CD4-positive, alpha-beta T cell (primary cell): ENCODE data around the gene TNXB. TPM values are rescaled to one million over a fixed set of nuclear protein-coding genes. Genes with fewer than 3 reads are reported as not detected.

ENCODE experiments used
- ATAC-seq: fragments of 200-7000 bp; cut with Tn5 transposase; one replicate; pipeline ENCODE4 v1.10.0; 2022; ENCODE audit warnings: mild to moderate bottlenecking; ENCODE audit not compliant: poor library complexity
- CTCF ChIA-PET: fragments of 350-600 bp; sonication (Branson Sonifier 250); formaldehyde crosslinking; loops from one replicate; lab custom pipeline; 2021; ENCODE audit warnings: antibody characterized with exemption, inconsistent platforms; lab: Charles Lee
- POLR2A ChIA-PET: fragments of 350-600 bp; sonication (Branson Sonifier 250); formaldehyde crosslinking; loops from one replicate; lab custom pipeline; 2021; ENCODE audit warnings: antibody characterized with exemption, inconsistent platforms; lab: Charles Lee
- DNase-seq, 14 experiments: peaks; one replicate each; pipeline ENCODE4 v3.0.0-alpha.2; 2013 to 2020; ENCODE audit warnings: mixed read lengths in 2 of 14
- H3K27ac ChIP-seq, 2 donors: one replicate each; pipeline versions ENCODE4 v1.5.1 to v1.7.0; 2013; ENCODE audit warnings: low read length in 2 of 2, low read depth in 1 of 2, mild to moderate bottlenecking in 1 of 2
- H3K27me3 ChIP-seq, 2 experiments: 1 replicate in 1 of 2; 2 replicates in 1 of 2; pipeline versions ENCODE4 v1.6.1 to v1.7.0; 2013; ENCODE audit warnings: low read length in 2 of 2, control low read depth in 1 of 2, mild to moderate bottlenecking in 1 of 2, moderate library complexity in 1 of 2; ENCODE audit not compliant: insufficient read depth in 2 of 2, control insufficient read depth in 1 of 2
- H3K36me3 ChIP-seq: one replicate; pipeline ENCODE4 v1.6.1; 2013; ENCODE audit warnings: low read length, control low read depth; ENCODE audit not compliant: insufficient read depth
- H3K4me1 ChIP-seq: one replicate; pipeline ENCODE4 v1.6.1; 2013; ENCODE audit warnings: low read length, control low read depth; ENCODE audit not compliant: insufficient read depth
- H3K4me3 ChIP-seq: one replicate; pipeline ENCODE4 v1.5.1; 2013; ENCODE audit warnings: mild to moderate bottlenecking, low read length, moderate library complexity
- H3K9me3 ChIP-seq, 2 experiments: 1 replicate in 1 of 2; 2 replicates in 1 of 2; pipeline versions ENCODE4 v1.6.1 to v1.7.0; 2013; ENCODE audit warnings: low read length in 2 of 2, mild to moderate bottlenecking in 2 of 2, control low read depth in 1 of 2, moderate library complexity in 1 of 2; ENCODE audit not compliant: control insufficient read depth in 1 of 2, insufficient read depth in 1 of 2
- H3K27ac Mint-ChIP-seq: one replicate; pipeline ENCODE4 v1.8.0; 2020; ENCODE audit warnings: mixed read lengths
- H3K27me3 Mint-ChIP-seq: one replicate; pipeline ENCODE4 v1.8.0; 2021; ENCODE audit warnings: mixed read lengths
- H3K36me3 Mint-ChIP-seq: one replicate; pipeline ENCODE4 v1.8.0; 2021; ENCODE audit warnings: low read depth, mixed read lengths
- H3K4me1 Mint-ChIP-seq: one replicate; pipeline ENCODE4 v1.8.0; 2021; ENCODE audit warnings: low read depth, mixed read lengths
- H3K4me3 Mint-ChIP-seq: one replicate; pipeline ENCODE4 v1.8.0; 2020; ENCODE audit warnings: mild to moderate bottlenecking, mixed read lengths
- H3K9me3 Mint-ChIP-seq: one replicate; pipeline ENCODE4 v1.8.0; 2020; ENCODE audit warnings: mixed read lengths
- CTCF ChIP-seq: fragments of 200-600 bp; IDR thresholded peaks from one replicate; pipeline ENCODE4 v1.8.0; 2022; ENCODE audit warnings: antibody characterized with exemption, mild to moderate bottlenecking
- intact Hi-C, 2 experiments: fragments of 100-400 bp; cut with DNase I in 1 of 2; cut with micrococcal nuclease in 1 of 2; formaldehyde crosslinking; loops; one replicate each; pipeline versions ENCODE4 v1.15.1 to v1.9.0; 2023 to 2025; cut with DNase I, micrococcal nuclease
- total RNA-seq, 174 experiments: library from RNA in 2 of 174; stranded (reverse) in 2 of 174; gene quantifications; one replicate each; pipeline ENCODE4 v1.2.3 and lab custom pipeline; 2021 to 2026

The TNXB gene
- total RNA-seq, 2 experiments from 2014 or later, result 8.3 to 9.0 TPM

DNA sequence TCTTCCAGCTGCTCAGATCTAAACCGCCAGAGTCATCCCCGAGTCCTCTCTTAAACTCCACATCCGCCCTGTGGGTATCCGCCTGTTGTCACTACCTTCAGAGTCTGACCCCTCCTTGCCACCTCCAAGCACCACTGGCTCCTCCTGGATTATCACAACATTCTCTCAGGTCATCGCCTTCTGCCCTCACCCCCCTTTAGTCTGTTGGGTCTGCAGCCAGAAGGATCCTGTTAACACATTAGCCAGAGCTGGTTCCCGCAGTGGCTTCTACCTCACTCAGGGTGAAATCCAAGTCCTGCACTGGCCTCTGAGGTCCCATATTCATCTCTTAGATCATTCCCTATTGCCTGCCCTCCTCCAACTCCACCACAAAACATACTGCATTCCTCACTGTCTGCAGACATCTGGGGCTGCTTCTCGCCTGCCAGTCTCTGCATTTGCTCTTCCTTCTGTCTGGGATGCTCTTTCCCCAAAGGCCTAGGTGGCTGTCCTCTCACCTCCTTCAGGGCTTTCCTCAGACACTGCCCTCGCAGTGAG, 34.1 kb downstream of the TNXB start:
- H3K27ac Mint-ChIP-seq, result no peak overlapping the region
- H3K4me1 Mint-ChIP-seq, result no peaks in the 10 kb centered on the region
- DNase-seq (no peak), ATAC-seq (no peak)
- H3K27me3 Mint-ChIP-seq, result no peaks in the 10 kb centered on the region
- CTCF ChIA-PET, result interaction anchor here (0.6 kb wide), 1 partner anchor 1588 kb away, joined by 3 read pairs; no protein-coding TSS in a partner anchor
- no peak overlapping the region for H3K27ac ChIP-seq
- no peaks in the 10 kb centered on the region for H3K4me1 ChIP-seq
- H3K27me3 ChIP-seq, result no peaks in the 10 kb centered on the region
- no peaks in the 10 kb centered on the region for H3K36me3 Mint-ChIP-seq
- H3K9me3 ChIP-seq, result no peaks in the 10 kb centered on the region
- no peak overlapping the region for H3K4me3 Mint-ChIP-seq
- H3K9me3 Mint-ChIP-seq, result no peaks in the 10 kb centered on the region
- POLR2A ChIA-PET, result no interaction called here
- intact Hi-C loops, result no loop called here
- H3K36me3 ChIP-seq, result no peaks in the 10 kb centered on the region
- no peak overlapping the region for H3K4me3 ChIP-seq
- no peak for TF ChIP-seq CTCF

DNA sequence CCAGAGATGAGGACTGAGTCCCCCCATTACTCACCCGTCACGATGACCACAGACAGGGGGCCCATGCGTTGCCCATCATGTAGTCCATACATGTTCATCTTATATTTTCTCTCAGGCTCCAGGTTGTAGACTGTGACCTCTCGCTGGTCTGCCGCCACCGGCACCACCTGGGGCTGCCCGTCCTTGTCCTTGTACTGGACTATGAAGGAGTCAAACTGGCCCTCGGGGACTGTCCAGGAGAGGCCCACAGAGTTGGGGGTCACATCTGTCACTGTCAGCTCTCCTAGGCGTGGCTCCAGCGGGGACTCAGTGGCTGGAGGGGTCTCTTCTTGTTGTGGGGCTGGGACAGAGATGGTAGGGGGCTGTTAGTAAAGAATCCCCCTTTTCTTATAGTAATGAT, 35.5 kb downstream of the TNXB start:
- H3K4me3 Mint-ChIP-seq, result no peak overlapping the region
- ATAC-seq, result no peak
- Histone ChIP-seq H3K27me3 (no peaks in the 10 kb centered on the region), H3K4me3 (no peak overlapping the region), H3K4me1 (no peaks in the 10 kb centered on the region), H3K36me3 (no peaks in the 10 kb centered on the region), H3K9me3 (no peaks in the 10 kb centered on the region), H3K27ac (no peak overlapping the region)
- no peaks in the 10 kb centered on the region for H3K4me1 Mint-ChIP-seq
- no peaks in the 10 kb centered on the region for H3K9me3 Mint-ChIP-seq
- TF ChIP-seq CTCF, result no peak
- no peaks in the 10 kb centered on the region for H3K36me3 Mint-ChIP-seq
- DNase-seq, result no peak
- ChIA-PET CTCF (no interaction called here), POLR2A (no interaction called here)
- no peak overlapping the region for H3K27ac Mint-ChIP-seq
- intact Hi-C loops, result no loop called here
- H3K27me3 Mint-ChIP-seq, result no peaks in the 10 kb centered on the region

- Histone ChIP-seq H3K27me3 (no peaks in the 10 kb centered on the region), H3K36me3 (no peaks in the 10 kb centered on the region), H3K27ac (no peak overlapping the region), H3K9me3 (no peaks in the 10 kb centered on the region), H3K4me3 (no peak overlapping the region), H3K4me1 (no peaks in the 10 kb centered on the region)
- no peak for ATAC-seq
- H3K27me3 Mint-ChIP-seq, result no peaks in the 10 kb centered on the region
- intact Hi-C loops, result no loop called here
- no peaks in the 10 kb centered on the region for H3K36me3 Mint-ChIP-seq
- no peak overlapping the region for H3K27ac Mint-ChIP-seq
- DNase-seq, result no peak
- ChIA-PET CTCF (no interaction called here), POLR2A (no interaction called here)
- no peak overlapping the region for H3K4me3 Mint-ChIP-seq
- H3K9me3 Mint-ChIP-seq, result no peaks in the 10 kb centered on the region
- no peaks in the 10 kb centered on the region for H3K4me1 Mint-ChIP-seq
- no peak for TF ChIP-seq CTCF
Measured at GRCh38 chr6:32073101-32073500, 36.0 kb downstream of the TNXB start.
